IMR-90 (cell line): Measurements from ENCODE around the gene CPA3. TPM values are rescaled to one million over a fixed set of nuclear protein-coding genes. Genes with fewer than 3 reads are reported as not detected.

Source experiments
- ATAC-seq: fragments of 200-7000 bp; cut with Tn5 transposase; 2 replicates; pipeline ENCODE4 v1.9.1; 2020; ENCODE audit warnings: low read depth, mild to moderate bottlenecking, moderate library complexity
- Bru-seq: library from RNA; stranded (reverse); fragments of 400-500 nt; gene quantifications from one replicate; lab custom pipeline; 2021; lab: Mats Ljungman, UMichigan
- BruChase-seq, 2 experiments: library from RNA; stranded (reverse); fragments of 400-500 nt; gene quantifications; one replicate each; lab custom pipeline; 2021; lab: Mats Ljungman, UMichigan
- BruUV-seq: library from RNA; stranded (reverse); fragments of 400-500 nt; replicated peaks from 2 replicates; lab custom pipeline; 2021; lab: Mats Ljungman, UMichigan
- CTCF ChIA-PET: fragments of 300-600 bp; formaldehyde crosslinking; extraction: SDS; loops from one replicate; lab custom pipeline; 2021; ENCODE audit warnings: antibody characterized with exemption; lab: Yijun Ruan, JAX
- POLR2A ChIA-PET: fragments of 300-600 bp; sonication (Branson Sonifier 250); formaldehyde crosslinking; loops from one replicate; lab custom pipeline; 2022; ENCODE audit warnings: antibody characterized with exemption; ENCODE audit not compliant: unreplicated experiment; lab: Charles Lee
- DNase-seq: peaks from one replicate; pipeline ENCODE4 v3.0.0; 2013
- H2AFZ ChIP-seq: replicated peaks from 2 replicates; pipeline ENCODE3; 2013; ENCODE audit warnings: low read length, mild to moderate bottlenecking; ENCODE audit not compliant: poor library complexity
- H2AK5ac ChIP-seq: 2 replicates; pipeline ENCODE4 v1.6.1; 2013; ENCODE audit warnings: low read depth, low read length, inconsistent platforms
- H2AK9ac ChIP-seq: replicated peaks from 2 replicates; pipeline ENCODE3; 2013; ENCODE audit warnings: mild to moderate bottlenecking, low read depth, low read length, moderate library complexity; ENCODE audit not compliant: poor library complexity
- H2BK120ac ChIP-seq: 2 replicates; pipeline ENCODE4 v1.6.1; 2013; ENCODE audit warnings: low read depth, low read length, inconsistent platforms
- H2BK15ac ChIP-seq: 3 replicates; pipeline ENCODE4 v1.6.1; 2013; ENCODE audit warnings: low read depth, low read length, inconsistent platforms
- H2BK20ac ChIP-seq: 2 replicates; pipeline ENCODE4 v1.6.1; 2013; ENCODE audit warnings: low read depth, mild to moderate bottlenecking, inconsistent platforms, low read length, moderate library complexity
- H2BK5ac ChIP-seq: 2 replicates; pipeline ENCODE4 v1.6.1; 2013; ENCODE audit warnings: mild to moderate bottlenecking, low read depth, low read length, inconsistent platforms; ENCODE audit not compliant: poor library complexity, severe bottlenecking
- H3K14ac ChIP-seq: replicated peaks from 2 replicates; pipeline ENCODE4 v1.6.1; 2013; ENCODE audit warnings: low read depth, low read length, inconsistent platforms
- H3K18ac ChIP-seq: 2 replicates; pipeline ENCODE4 v1.6.1; 2013; ENCODE audit warnings: low read depth, low read length, control low read depth
- H3K23ac ChIP-seq: 2 replicates; pipeline ENCODE4 v1.6.1; 2013; ENCODE audit warnings: low read depth, low read length, inconsistent platforms
- H3K27ac ChIP-seq: 2 replicates; pipeline ENCODE4 v1.5.1; 2013; ENCODE audit warnings: mild to moderate bottlenecking, control low read depth, low read length; ENCODE audit not compliant: insufficient read depth
- H3K27me3 ChIP-seq: 2 replicates; pipeline ENCODE4 v1.6.1; 2013; ENCODE audit warnings: low read length; ENCODE audit not compliant: control insufficient read depth, insufficient read depth
- H3K36me3 ChIP-seq: 2 replicates; pipeline ENCODE4 v1.6.1; 2013; ENCODE audit warnings: low read length, mixed read lengths; ENCODE audit not compliant: control insufficient read depth, insufficient read depth
- H3K4ac ChIP-seq: 2 replicates; pipeline ENCODE4 v1.6.1; 2013; ENCODE audit warnings: low read depth, low read length, inconsistent platforms
- H3K4me1 ChIP-seq: 2 replicates; pipeline ENCODE4 v1.6.1; 2013; ENCODE audit warnings: low read length, mixed read lengths; ENCODE audit not compliant: control insufficient read depth, insufficient read depth
- H3K4me2 ChIP-seq: 2 replicates; pipeline ENCODE4 v1.6.1; 2013; ENCODE audit warnings: low read depth, mild to moderate bottlenecking, control low read depth, low read length, moderate library complexity
- H3K4me3 ChIP-seq: 2 replicates; pipeline ENCODE4 v1.5.1; 2013; ENCODE audit warnings: low read depth, mild to moderate bottlenecking, control low read depth, low read length, moderate library complexity; ENCODE audit not compliant: insufficient read depth
- H3K56ac ChIP-seq: 2 replicates; pipeline ENCODE4 v1.6.1; 2013; ENCODE audit warnings: low read length, inconsistent platforms; ENCODE audit not compliant: insufficient read depth; ENCODE audit errors: extremely low read depth
- H3K79me1 ChIP-seq, 2 experiments: 2 replicates each; pipeline ENCODE4 v1.6.1; 2013; ENCODE audit warnings: low read length in 2 of 2, inconsistent platforms in 1 of 2, low read depth in 1 of 2
- H3K9ac ChIP-seq: 2 replicates; pipeline ENCODE4 v1.6.1; 2013; ENCODE audit warnings: low read depth, low read length, control low read depth
- H3K9me1 ChIP-seq: 2 replicates; pipeline ENCODE4 v1.6.1; 2013; ENCODE audit warnings: low read length, inconsistent platforms; ENCODE audit not compliant: insufficient read depth
- H3K9me3 ChIP-seq: 2 replicates; pipeline ENCODE4 v1.6.1; 2013; ENCODE audit warnings: low read length; ENCODE audit not compliant: control insufficient read depth, insufficient read depth
- H4K20me1 ChIP-seq: 2 replicates; pipeline ENCODE4 v1.6.1; 2013; ENCODE audit warnings: low read length, inconsistent platforms; ENCODE audit not compliant: insufficient read depth
- H4K5ac ChIP-seq: 2 replicates; pipeline ENCODE4 v1.6.1; 2013; ENCODE audit warnings: mild to moderate bottlenecking, low read depth, low read length, control low read depth
- H4K8ac ChIP-seq, 2 experiments: 2 replicates each; pipeline ENCODE4 v1.6.1; 2013; ENCODE audit warnings: low read depth in 2 of 2, low read length in 2 of 2, control low read depth in 1 of 2, inconsistent platforms in 1 of 2
- H4K91ac ChIP-seq: 2 replicates; pipeline ENCODE4 v1.6.1; 2013; ENCODE audit warnings: low read depth, low read length, inconsistent platforms; ENCODE audit not compliant: insufficient read depth
- BHLHE40 ChIP-seq: fragments of 150-350 bp; IDR thresholded peaks from 2 replicates; pipeline ENCODE4 v1.6.1; 2016; ENCODE audit warnings: mild to moderate bottlenecking, low read depth, low read length
- CEBPB ChIP-seq: IDR thresholded peaks from 2 replicates; pipeline ENCODE4 v1.6.1; 2012; ENCODE audit warnings: low read depth, low read length, improper control_type of control experiment
- CHD1 ChIP-seq: IDR thresholded peaks from 2 replicates; pipeline ENCODE4 v1.6.1; 2012; ENCODE audit warnings: low read depth, low read length, improper control_type of control experiment
- CTCF ChIP-seq: conservative IDR thresholded peaks from 2 replicates; pipeline ENCODE4 v1.5.1; 2012; ENCODE audit warnings: mild to moderate bottlenecking, low read depth, low read length, improper control_type of control experiment
- ELK1 ChIP-seq: fragments of 150-350 bp; IDR thresholded peaks from 2 replicates; pipeline ENCODE4 v1.6.1; 2016; ENCODE audit warnings: low read depth, mild to moderate bottlenecking, low read length, moderate library complexity, borderline replicate concordance
- FOS ChIP-seq: fragments of 150-350 bp; IDR thresholded peaks from 2 replicates; pipeline ENCODE4 v1.6.1; 2016; ENCODE audit warnings: low read depth, low read length
- MAFK ChIP-seq: IDR thresholded peaks from 2 replicates; pipeline ENCODE4 v1.6.1; 2012; ENCODE audit warnings: low read depth, low read length, improper control_type of control experiment
- MAZ ChIP-seq: IDR thresholded peaks from 2 replicates; pipeline ENCODE4 v1.6.1; 2012; ENCODE audit warnings: low read depth, mild to moderate bottlenecking, low read length, improper control_type of control experiment, moderate library complexity, borderline replicate concordance
- MXI1 ChIP-seq: IDR thresholded peaks from 2 replicates; pipeline ENCODE4 v1.6.1; 2012; ENCODE audit warnings: low read depth, mild to moderate bottlenecking, low read length, moderate library complexity, borderline replicate concordance
- NFE2L2 ChIP-seq: fragments of 150-350 bp; IDR thresholded peaks from 2 replicates; pipeline ENCODE4 v1.6.1; 2016; ENCODE audit warnings: low read depth, mild to moderate bottlenecking, low read length
- POLR2A ChIP-seq: IDR thresholded peaks from 2 replicates; pipeline ENCODE4 v1.6.1; 2012; ENCODE audit warnings: mild to moderate bottlenecking, low read depth, low read length
- RAD21 ChIP-seq: IDR thresholded peaks from 2 replicates; pipeline ENCODE4 v1.6.1; 2012; ENCODE audit warnings: low read length, improper control_type of control experiment
- RCOR1 ChIP-seq: IDR thresholded peaks from 2 replicates; pipeline ENCODE4 v1.6.1; 2012; ENCODE audit warnings: mild to moderate bottlenecking, low read length, improper control_type of control experiment; ENCODE audit not compliant: insufficient replicate concordance
- RFX5 ChIP-seq: IDR thresholded peaks from 2 replicates; pipeline ENCODE4 v1.8.0; 2012; ENCODE audit warnings: low read depth, mild to moderate bottlenecking, low read length, moderate library complexity
- USF2 ChIP-seq: fragments of 150-350 bp; IDR thresholded peaks from 2 replicates; pipeline ENCODE4 v1.6.1; 2017; ENCODE audit warnings: mild to moderate bottlenecking, antibody characterized with exemption, low read length, low read depth
- WGBS, 2 experiments: methylation state at CpG; one replicate each; pipeline versions ENCODE4 v1.1.5 to v1.1.7; 2013; ENCODE audit warnings: missing lambda C conversion rate in 2 of 2; ENCODE audit not compliant: insufficient read length in 1 of 2; ENCODE audit errors: extremely low coverage in 2 of 2; 5-methylcytosine and 5-hydroxymethylcytosine counted together
- dilution Hi-C: fragments of 300-500 bp; cut with HindIII; formaldehyde crosslinking; loops from one replicate; pipeline ENCODE4 v1.14.3; 2018; ENCODE audit warnings: low sequenced_read_pairs; ENCODE audit not compliant: unreplicated experiment
- in situ Hi-C: fragments of 300-500 bp; cut with MboI; formaldehyde crosslinking; loops from 3 replicates; pipeline ENCODE4 v1.14.3; 2019; ENCODE audit warnings: low sequenced_read_pairs, inconsistent platforms, mixed read lengths
- intact Hi-C: fragments of 100-400 bp; cut with micrococcal nuclease; formaldehyde crosslinking; loops from 2 replicates; pipeline ENCODE4 v1.10.0; 2022
- long read RNA-seq: library from polyadenylated mRNA; unstranded; transcript quantifications from one replicate; pipeline ENCODE4 v2.0.0, GENCODE V29; 2021; ENCODE audit not compliant: unreplicated experiment
- polyA plus RNA-seq, 3 experiments: library from polyadenylated mRNA; depleted of rRNA; stranded (reverse); fragments of >200 nt; gene quantifications; 2 replicates each; pipeline ENCODE4 v1.2.3, GENCODE V29; 2012; ENCODE audit warnings: low replicate concordance in 1 of 3
- total RNA-seq: library from RNA; depleted of rRNA; stranded (reverse); fragments of >200 nt; gene quantifications from 2 replicates; pipeline ENCODE4 v1.2.3, GENCODE V29; 2012; rRNA removed

Gene CPA3
- total RNA-seq (0.28 TPM in 1 of 2 replicates, not detected in the other), polyA plus RNA-seq (2012; rRNA removed) (0.07 and 0.09 TPM in 2 replicates), Bru-seq, nascent RNA (percentile 21 among the genes with signal in this experiment), BruChase-seq, experiment 1, labeled RNA remaining after a 6-hour chase (percentile 14 among the genes with signal in this experiment), BruChase-seq, experiment 2, labeled RNA remaining after a 2-hour chase (percentile 13 among the genes with signal in this experiment)
- 0.03 TPM in 1 of 2 replicates, not detected in the other for polyA plus RNA-seq (2012; cell fraction: cytosol; rRNA removed)
- polyA plus RNA-seq (2012; cell fraction: nucleus; rRNA removed; ENCODE audit: low replicate concordance) = 0.15 TPM in 1 of 2 replicates, not detected in the other
- long read RNA-seq = 0 reads

- Histone ChIP-seq H4K5ac (no peak within 1 kb of the TSS), H4K8ac (no peak within 1 kb of the TSS), H3K4me3 (no peak within 1 kb of the TSS), H2BK5ac (no peak within 1 kb of the TSS), H3K9me1 (no peaks in the 10 kb centered on the region), H3K36me3 (no peaks in the 10 kb centered on the region), H3K9me3 (no peaks in the 10 kb centered on the region), H3K56ac (no peak within 1 kb of the TSS), H3K27me3 (peaks cover 3% of the 10 kb centered on the region; the same call in 1 of the 2 replicates), H3K4me1 (no peaks in the 10 kb centered on the region), H2BK15ac (no peak within 1 kb of the TSS), H3K9ac (no peak within 1 kb of the TSS), H4K91ac (no peak within 1 kb of the TSS), H3K18ac (no peak within 1 kb of the TSS), H2AK5ac (no peak within 1 kb of the TSS), H2AFZ (no peak within 1 kb of the TSS), H4K20me1 (no peaks in the 10 kb centered on the region), H2AK9ac (no peak within 1 kb of the TSS), H3K79me1 (no peaks in the 10 kb centered on the region), H3K23ac (no peak within 1 kb of the TSS; the same call in 1 of the 2 replicates), H2BK20ac (peak within 1 kb of the TSS; percentile 27; the same call in 1 of the 2 replicates), H3K4me2 (no peak within 1 kb of the TSS), H3K4ac (no peak within 1 kb of the TSS; the same call in 1 of the 2 replicates), H2BK120ac (no peak within 1 kb of the TSS), H3K14ac (no peak within 1 kb of the TSS), H3K27ac (no peak within 1 kb of the TSS)
- BruUV-seq = no TSS peak
- no peak for ATAC-seq
- TF ChIP-seq CEBPB (no peak), ELK1 (no peak), RCOR1 (no peak), MAZ (no peak), CTCF (no peak), POLR2A (no peak), FOS (no peak), MXI1 (no peak), BHLHE40 (no peak), RAD21 (no peak), RFX5 (no peak), USF2 (no peak), MAFK (no peak), NFE2L2 (no peak), CHD1 (no peak)
- ChIA-PET POLR2A (no interaction called here), CTCF (interaction anchor here (1.6 kb wide), 2 partner anchors 12 to 79 kb away, joined by 3 to 4 read pairs; no protein-coding TSS in a partner anchor)
- DNase-seq = no peak
- intact Hi-C loops (loop anchor here (10.0 kb wide), 1 partner anchor 560 kb away; no protein-coding TSS in a partner anchor), dilution Hi-C loops (no loop called here), in situ Hi-C loops (no loop called here)
- no CpG with 5 or more reads among the region's 1 CpG for WGBS, 2 experiments
These were observed at the start of gene CPA3 for GRCh38 chr3:148865049-148865448. Gene CPA3, plus strand, starts transcription at chr3:148865296. Its CDS starts 12 bp downstream, at chr3:148865308.
